Epithelial cell of esophagus (primary cell): ENCODE results near the gene SH2B2.

Source experiments
- DNase-seq: peaks from one replicate; pipeline ENCODE4 v3.0.0; 2010; ENCODE audit warnings: low read depth
- H3K4me3 ChIP-seq: 2 replicates; pipeline ENCODE4 v1.5.1; 2011; ENCODE audit warnings: mild to moderate bottlenecking, low read length, control low read depth
- TF ChIP-seq, protein P1 (sequence below): IDR thresholded peaks from 2 replicates; pipeline ENCODE4 v1.5.1; 2011; ENCODE audit warnings: low read depth, mild to moderate bottlenecking, low read length, control low read depth, inconsistent platforms; ENCODE audit not compliant: insufficient read depth; ENCODE audit errors: missing control alignments

Gene SH2B2

DNA sequence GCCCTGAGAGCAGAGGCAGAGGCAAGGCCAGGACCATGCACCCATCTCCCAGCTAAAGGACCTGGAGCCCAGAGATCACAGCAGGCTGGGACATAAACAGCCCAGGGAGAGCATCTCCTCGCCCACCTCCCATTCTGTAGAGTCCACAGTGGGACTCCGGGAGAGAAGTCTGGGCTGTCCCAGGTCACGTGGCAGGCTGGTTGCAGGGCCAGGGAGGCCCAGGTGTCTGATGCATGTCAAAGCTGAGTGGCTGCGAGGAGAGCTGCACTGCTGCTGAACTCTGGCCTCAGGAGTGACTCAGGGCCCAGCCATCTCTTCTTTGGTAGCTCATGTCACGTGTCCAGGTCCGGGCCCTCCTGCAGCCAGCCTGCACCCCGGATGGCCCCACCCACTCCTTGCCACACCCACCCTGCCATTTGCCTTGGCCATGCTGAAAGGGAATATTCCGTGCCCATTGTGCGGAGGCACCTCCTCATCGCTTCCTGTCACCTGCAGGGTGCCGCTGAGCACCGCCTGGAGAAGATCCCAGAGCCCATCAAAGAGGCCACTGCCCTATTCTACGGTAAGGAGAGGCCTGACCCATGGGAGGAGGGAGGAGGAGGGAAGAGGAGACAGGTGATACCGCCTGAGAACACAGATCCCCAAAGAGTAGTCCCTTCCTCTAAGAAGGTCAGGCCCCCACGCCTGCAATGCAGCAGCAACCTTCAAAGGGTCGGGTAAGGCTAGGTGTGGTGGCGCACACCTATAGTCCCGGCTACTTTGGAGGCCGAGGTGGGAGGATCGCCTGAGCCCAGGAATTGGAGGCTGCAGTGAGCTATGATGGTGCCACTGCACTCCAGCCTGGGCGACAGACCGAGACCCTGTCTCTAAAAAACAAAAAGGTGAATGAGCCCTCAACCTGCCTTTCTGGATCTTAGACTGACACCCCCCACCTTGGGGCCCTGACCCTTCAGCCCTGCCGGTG lies 12.6 kb upstream of the SH2B2 start:
- TF ChIP-seq, protein P1, sequence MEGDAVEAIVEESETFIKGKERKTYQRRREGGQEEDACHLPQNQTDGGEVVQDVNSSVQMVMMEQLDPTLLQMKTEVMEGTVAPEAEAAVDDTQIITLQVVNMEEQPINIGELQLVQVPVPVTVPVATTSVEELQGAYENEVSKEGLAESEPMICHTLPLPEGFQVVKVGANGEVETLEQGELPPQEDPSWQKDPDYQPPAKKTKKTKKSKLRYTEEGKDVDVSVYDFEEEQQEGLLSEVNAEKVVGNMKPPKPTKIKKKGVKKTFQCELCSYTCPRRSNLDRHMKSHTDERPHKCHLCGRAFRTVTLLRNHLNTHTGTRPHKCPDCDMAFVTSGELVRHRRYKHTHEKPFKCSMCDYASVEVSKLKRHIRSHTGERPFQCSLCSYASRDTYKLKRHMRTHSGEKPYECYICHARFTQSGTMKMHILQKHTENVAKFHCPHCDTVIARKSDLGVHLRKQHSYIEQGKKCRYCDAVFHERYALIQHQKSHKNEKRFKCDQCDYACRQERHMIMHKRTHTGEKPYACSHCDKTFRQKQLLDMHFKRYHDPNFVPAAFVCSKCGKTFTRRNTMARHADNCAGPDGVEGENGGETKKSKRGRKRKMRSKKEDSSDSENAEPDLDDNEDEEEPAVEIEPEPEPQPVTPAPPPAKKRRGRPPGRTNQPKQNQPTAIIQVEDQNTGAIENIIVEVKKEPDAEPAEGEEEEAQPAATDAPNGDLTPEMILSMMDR = no peak
- no peak overlapping the region for H3K4me3 ChIP-seq
- peak; percentile 83 for DNase-seq

DNA sequence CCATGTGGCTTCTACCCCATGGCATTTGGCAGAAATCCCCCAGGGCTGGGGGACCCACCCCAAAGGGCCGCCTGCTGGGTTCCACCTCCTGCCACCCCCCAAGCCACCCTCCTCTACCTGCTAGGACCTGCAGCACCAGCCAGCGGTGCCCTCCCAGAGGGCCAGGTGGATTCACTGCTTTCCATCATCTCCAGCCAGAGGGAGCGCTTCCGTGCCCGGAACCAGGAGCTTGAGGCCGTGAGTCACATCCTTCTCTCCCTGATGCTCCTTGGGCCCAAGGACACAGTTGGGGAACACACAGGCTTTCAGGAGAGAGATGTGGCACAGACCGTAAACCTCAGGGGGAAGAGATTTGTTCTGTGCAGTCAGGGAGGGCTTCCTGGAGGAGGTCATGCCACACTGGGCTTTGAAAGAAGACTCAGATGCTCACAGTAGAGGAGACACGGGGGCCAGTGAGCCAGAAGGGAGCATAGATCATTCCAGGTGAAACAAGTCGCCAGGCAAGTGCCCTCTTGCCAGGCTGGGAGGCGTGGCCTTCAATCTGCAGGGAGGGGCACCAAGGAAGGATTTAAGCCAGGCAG lies 11.5 kb upstream of the SH2B2 start:
- no peak overlapping the region for H3K4me3 ChIP-seq
- TF ChIP-seq, protein P1 = no peak
- DNase-seq = peak; percentile 26

DNA sequence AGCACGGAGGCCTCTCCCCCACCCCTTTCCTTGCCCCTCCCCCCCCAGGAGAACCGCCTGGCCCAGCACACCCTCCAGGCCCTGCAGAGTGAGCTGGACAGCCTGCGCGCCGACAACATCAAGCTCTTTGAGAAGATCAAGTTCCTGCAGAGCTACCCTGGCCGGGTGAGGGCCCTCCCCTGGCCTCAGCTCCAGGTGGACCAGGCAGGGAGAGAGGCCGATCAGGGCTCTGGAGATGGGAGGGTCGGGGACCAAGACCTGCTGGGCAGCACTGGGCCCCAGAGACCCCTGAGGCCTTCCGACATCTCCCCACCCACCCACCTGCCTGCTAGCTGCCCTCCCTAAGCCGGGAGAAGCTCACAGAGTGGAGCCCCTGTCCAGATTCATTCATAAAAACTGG lies 8.8 kb upstream of the SH2B2 start:
- no peak overlapping the region for H3K4me3 ChIP-seq
- TF ChIP-seq, protein P1 = no peak
- no peak for DNase-seq

DNA sequence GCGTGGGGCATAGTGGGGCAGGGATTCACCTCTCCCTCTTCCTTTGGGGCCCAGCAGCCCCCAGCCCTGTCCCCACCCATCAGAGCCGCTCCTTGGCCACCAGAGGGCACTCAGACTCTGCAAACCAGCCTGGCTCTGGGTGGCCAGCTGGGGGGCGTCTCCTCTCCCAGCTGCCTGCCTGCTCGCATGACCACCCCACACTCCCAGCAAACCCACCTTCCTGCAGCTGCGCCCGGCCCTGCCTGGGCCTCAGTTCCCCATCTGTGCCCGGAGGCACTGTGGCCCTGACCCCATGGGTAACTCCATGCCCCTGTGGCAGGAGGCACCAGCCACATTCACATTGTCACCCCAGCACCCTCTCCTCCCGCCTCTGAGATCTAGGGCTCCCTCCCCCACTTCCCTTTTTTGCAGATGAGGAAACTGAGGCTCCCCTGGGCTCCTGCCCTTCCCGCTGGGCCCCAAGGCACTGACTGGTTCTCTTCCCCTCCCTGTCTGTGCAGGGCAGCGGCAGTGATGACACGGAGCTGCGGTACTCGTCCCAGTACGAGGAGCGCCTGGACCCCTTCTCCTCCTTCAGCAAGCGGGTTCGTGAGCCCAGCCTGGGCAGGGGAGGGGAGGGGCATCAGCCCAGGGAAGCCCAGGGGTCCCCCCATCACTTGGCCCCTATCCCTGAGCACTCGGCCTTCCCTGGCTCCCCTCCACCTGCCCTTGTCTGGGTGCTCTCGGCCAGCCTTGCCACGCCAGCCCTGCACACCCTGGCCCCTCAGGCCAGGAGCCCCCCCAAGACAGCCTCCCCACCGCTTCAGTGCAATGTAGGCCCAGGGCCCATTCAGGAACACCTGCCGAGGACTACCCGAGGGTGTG lies 6.9 kb upstream of the SH2B2 start:
- peak; percentile 52 for DNase-seq
- no peak overlapping the region for H3K4me3 ChIP-seq
- TF ChIP-seq, protein P1 = peak; percentile 76

DNA sequence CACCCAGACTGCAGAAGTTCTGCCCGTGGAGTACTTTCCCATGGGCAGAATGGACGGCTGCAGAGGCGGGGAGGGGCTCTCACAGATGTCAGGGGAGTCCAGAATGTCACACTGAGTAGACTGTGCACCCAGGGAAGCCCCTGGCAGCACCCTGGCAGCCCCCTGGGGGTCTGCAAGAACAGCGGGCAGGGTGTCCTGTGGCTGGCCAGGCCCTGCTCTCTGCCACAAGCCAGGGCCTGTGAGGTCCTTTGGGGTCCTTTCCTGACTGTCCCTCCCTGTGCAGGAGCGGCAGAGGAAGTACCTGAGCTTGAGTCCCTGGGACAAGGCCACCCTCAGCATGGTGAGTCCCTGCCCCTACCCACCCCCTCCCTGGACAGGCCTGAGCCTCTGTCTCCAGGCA lies 6.1 kb upstream of the SH2B2 start:
- no peak for DNase-seq
- H3K4me3 ChIP-seq = no peak overlapping the region
- TF ChIP-seq, protein P1 = no peak

DNA sequence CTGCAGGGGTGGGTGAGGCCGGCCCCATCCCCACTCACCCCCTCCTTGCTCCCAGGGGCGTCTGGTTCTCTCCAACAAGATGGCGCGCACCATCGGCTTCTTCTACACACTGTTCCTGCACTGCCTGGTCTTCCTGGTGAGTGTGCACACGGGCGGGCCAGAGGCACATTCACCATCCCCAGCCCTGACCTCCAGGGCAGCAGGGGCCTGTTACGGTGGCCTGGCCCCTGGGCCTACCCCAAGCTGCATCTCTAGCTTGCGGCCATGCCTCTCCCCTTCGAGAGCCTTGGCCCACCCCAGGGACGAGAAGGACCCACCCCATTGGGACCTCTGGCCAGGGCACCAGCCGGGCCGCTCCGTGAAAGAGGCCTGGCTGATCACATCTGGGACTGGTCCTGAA lies 4.9 kb upstream of the SH2B2 start:
- DNase-seq = no peak
- TF ChIP-seq, protein P1 = no peak
- H3K4me3 ChIP-seq = no peak overlapping the region
